Endodermal cell (in vitro differentiated cells): ENCODE results near the gene TXN2. TPM values are rescaled to one million over a fixed set of nuclear protein-coding genes. Genes with fewer than 3 reads are reported as not detected.

ENCODE experiments used
- DNase-seq: peaks from one replicate; pipeline ENCODE4 v3.0.0-alpha.2; 2017
- H3K27ac ChIP-seq: 2 replicates; pipeline ENCODE4 v1.5.1; 2013; ENCODE audit warnings: mild to moderate bottlenecking, low read depth, low read length, moderate library complexity
- H3K27me3 ChIP-seq: 2 replicates; pipeline ENCODE4 v1.6.1; 2013; ENCODE audit warnings: mild to moderate bottlenecking, low read length, moderate library complexity; ENCODE audit not compliant: insufficient read depth, control insufficient read depth, poor library complexity, severe bottlenecking
- H3K36me3 ChIP-seq: 2 replicates; pipeline ENCODE4 v1.7.0; 2013; ENCODE audit warnings: mild to moderate bottlenecking, low read length, moderate library complexity; ENCODE audit not compliant: control insufficient read depth, insufficient read depth
- H3K4me1 ChIP-seq: one replicate; pipeline ENCODE4 v1.7.0; 2013; ENCODE audit warnings: low read length; ENCODE audit not compliant: control insufficient read depth, insufficient read depth
- H3K4me3 ChIP-seq: 2 replicates; pipeline ENCODE4 v1.5.1; 2013; ENCODE audit warnings: mild to moderate bottlenecking, low read length, moderate library complexity
- H3K9ac ChIP-seq: 2 replicates; pipeline ENCODE4 v1.6.1; 2013; ENCODE audit warnings: mild to moderate bottlenecking, low read length, moderate library complexity; ENCODE audit not compliant: poor library complexity, severe bottlenecking; ENCODE audit errors: extremely low read depth
- H3K9me3 ChIP-seq: 2 replicates; pipeline ENCODE4 v1.6.1; 2013; ENCODE audit warnings: mild to moderate bottlenecking, low read length, moderate library complexity; ENCODE audit not compliant: control insufficient read depth
- H3K27ac Mint-ChIP-seq: 2 replicates; pipeline ENCODE4 v1.8.0; 2020; ENCODE audit warnings: mixed read lengths
- H3K27me3 Mint-ChIP-seq: 2 replicates; pipeline ENCODE4 v1.8.0; 2021; ENCODE audit warnings: mild to moderate bottlenecking, mixed read lengths; ENCODE audit not compliant: insufficient read depth
- H3K36me3 Mint-ChIP-seq: 2 replicates; pipeline ENCODE4 v1.8.0; 2020; ENCODE audit warnings: low read depth, mixed read lengths
- H3K4me1 Mint-ChIP-seq: 2 replicates; pipeline ENCODE4 v1.8.0; 2020; ENCODE audit warnings: mixed read lengths
- H3K4me3 Mint-ChIP-seq: 2 replicates; pipeline ENCODE4 v1.8.0; 2020; ENCODE audit warnings: mild to moderate bottlenecking, moderate library complexity, mixed read lengths
- H3K9me3 Mint-ChIP-seq: 2 replicates; pipeline ENCODE4 v1.8.0; 2020; ENCODE audit warnings: mild to moderate bottlenecking, mixed read lengths
- WGBS, 2 experiments: methylation state at CpG; one replicate each; pipeline versions ENCODE4 v1.1.5 to v1.1.7; 2013; ENCODE audit warnings: missing lambda C conversion rate in 2 of 2, mixed read lengths in 1 of 2; ENCODE audit not compliant: insufficient coverage in 1 of 2, insufficient read length in 1 of 2; 5-methylcytosine and 5-hydroxymethylcytosine counted together
- total RNA-seq, 2 donors: library from RNA; stranded (reverse); fragmentation: NEBNext Ultra II Directional in 1 of 2; extraction: Animal tissue kit (Norgen Biotek cat#: 25700) in 1 of 2; gene quantifications; 2 replicates in 1 of 2; 3 replicates in 1 of 2; pipeline ENCODE4 v1.2.1, GENCODE V29; 2021
- TF ChIP-seq, protein P1 (sequence below): fragments of 200-600 bp; sonication (generic); conservative IDR thresholded peaks from 2 replicates; pipeline ENCODE4 v1.5.0; 2021; ENCODE audit warnings: antibody characterized with exemption, mild to moderate bottlenecking

The TXN2 gene
- total RNA-seq, 2 donors from 2014 or later, result 52.9 to 53.9 TPM

GRCh38 chr22:36449596-36450175, 31.8 kb downstream of the TXN2 start:
- Histone ChIP-seq H3K27ac (no peak overlapping the region), H3K36me3 (no peaks in the 10 kb centered on the region), H3K9me3 (no peaks in the 10 kb centered on the region), H3K4me3 (no peak overlapping the region), H3K27me3 (no peaks in the 10 kb centered on the region), H3K9ac (no peak overlapping the region), H3K4me1 (no peaks in the 10 kb centered on the region)
- TF ChIP-seq, protein P1, sequence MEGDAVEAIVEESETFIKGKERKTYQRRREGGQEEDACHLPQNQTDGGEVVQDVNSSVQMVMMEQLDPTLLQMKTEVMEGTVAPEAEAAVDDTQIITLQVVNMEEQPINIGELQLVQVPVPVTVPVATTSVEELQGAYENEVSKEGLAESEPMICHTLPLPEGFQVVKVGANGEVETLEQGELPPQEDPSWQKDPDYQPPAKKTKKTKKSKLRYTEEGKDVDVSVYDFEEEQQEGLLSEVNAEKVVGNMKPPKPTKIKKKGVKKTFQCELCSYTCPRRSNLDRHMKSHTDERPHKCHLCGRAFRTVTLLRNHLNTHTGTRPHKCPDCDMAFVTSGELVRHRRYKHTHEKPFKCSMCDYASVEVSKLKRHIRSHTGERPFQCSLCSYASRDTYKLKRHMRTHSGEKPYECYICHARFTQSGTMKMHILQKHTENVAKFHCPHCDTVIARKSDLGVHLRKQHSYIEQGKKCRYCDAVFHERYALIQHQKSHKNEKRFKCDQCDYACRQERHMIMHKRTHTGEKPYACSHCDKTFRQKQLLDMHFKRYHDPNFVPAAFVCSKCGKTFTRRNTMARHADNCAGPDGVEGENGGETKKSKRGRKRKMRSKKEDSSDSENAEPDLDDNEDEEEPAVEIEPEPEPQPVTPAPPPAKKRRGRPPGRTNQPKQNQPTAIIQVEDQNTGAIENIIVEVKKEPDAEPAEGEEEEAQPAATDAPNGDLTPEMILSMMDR, result no peak
- H3K27me3 Mint-ChIP-seq, result no peaks in the 10 kb centered on the region
- no peak overlapping the region for H3K4me3 Mint-ChIP-seq
- WGBS, 2 experiments, result 88 to 93% methylated on average over 2 to 11 of the region's 11 CpGs
- no peak for DNase-seq
- no peaks in the 10 kb centered on the region for H3K36me3 Mint-ChIP-seq
- peaks cover 7% of the 10 kb centered on the region for H3K4me1 Mint-ChIP-seq
- H3K9me3 Mint-ChIP-seq, result no peaks in the 10 kb centered on the region
- no peak overlapping the region for H3K27ac Mint-ChIP-seq

- H3K36me3 Mint-ChIP-seq, result no peaks in the 10 kb centered on the region
- no peaks in the 10 kb centered on the region for H3K9me3 Mint-ChIP-seq
- H3K27ac Mint-ChIP-seq, result no peak overlapping the region
- Histone ChIP-seq H3K36me3 (no peaks in the 10 kb centered on the region), H3K9me3 (no peaks in the 10 kb centered on the region), H3K4me1 (no peaks in the 10 kb centered on the region), H3K27ac (no peak overlapping the region), H3K27me3 (no peaks in the 10 kb centered on the region), H3K4me3 (no peak overlapping the region), H3K9ac (no peak overlapping the region)
- 88 to 100% methylated on average over 1 to 2 of the region's 2 CpGs for WGBS, 2 experiments
- no peak overlapping the region for H3K4me3 Mint-ChIP-seq
- peaks cover 16% of the 10 kb centered on the region for H3K4me1 Mint-ChIP-seq
- no peak for DNase-seq
- H3K27me3 Mint-ChIP-seq, result no peaks in the 10 kb centered on the region
- TF ChIP-seq, protein P1, result no peak
Measured at GRCh38 chr22:36447632-36448031, 33.8 kb downstream of the TXN2 start.

DNA sequence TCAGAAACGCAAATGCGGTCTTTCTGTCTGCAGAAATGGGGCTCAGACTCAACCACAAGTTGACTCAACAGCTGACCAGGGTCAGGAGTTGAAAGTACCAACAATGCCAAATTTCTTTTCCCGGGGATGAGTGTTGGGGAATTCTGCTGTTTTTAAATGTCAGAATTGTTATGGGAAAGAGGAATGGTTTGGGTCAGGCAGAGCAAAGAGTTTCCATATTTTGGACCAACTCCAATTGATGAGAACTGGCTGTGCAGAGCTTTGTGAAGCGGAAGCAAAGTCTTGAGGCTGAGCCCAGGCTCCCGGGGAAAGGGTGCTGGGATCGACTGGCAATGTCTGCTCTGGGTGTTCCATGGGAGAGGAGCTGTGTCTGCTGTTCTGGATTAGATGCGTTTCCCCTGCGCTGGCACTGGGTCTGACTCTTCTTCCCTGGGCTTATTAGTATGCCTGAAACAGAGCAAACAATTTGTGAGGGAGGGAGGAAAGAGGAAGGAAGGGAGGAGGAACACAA, 36.2 kb downstream of the TXN2 start:
- H3K9me3 ChIP-seq, result no peaks in the 10 kb centered on the region
- DNase-seq, result peak; percentile 64
- H3K27me3 ChIP-seq, result no peaks in the 10 kb centered on the region
- 90 to 92% methylated on average over 8 of the region's 8 CpGs for WGBS, 2 experiments
- H3K27ac ChIP-seq, result no peak overlapping the region
- H3K9me3 Mint-ChIP-seq, result no peaks in the 10 kb centered on the region
- no peak overlapping the region for H3K4me3 ChIP-seq
- no peaks in the 10 kb centered on the region for H3K36me3 Mint-ChIP-seq
- no peak overlapping the region for H3K4me3 Mint-ChIP-seq
- peaks cover 12% of the 10 kb centered on the region for H3K4me1 Mint-ChIP-seq
- no peaks in the 10 kb centered on the region for H3K27me3 Mint-ChIP-seq
- no peaks in the 10 kb centered on the region for H3K36me3 ChIP-seq
- no peak overlapping the region for H3K9ac ChIP-seq
- no peak overlapping the region for H3K27ac Mint-ChIP-seq
- H3K4me1 ChIP-seq, result no peaks in the 10 kb centered on the region
- TF ChIP-seq, protein P1, result no peak
